AG10803 (cell line): ENCODE results near the gene RASAL2.
"Not testable (repeated sequence)": the region's sequence is repeated elsewhere in the genome, so short reads cannot be mapped to it uniquely, and the experiment has no call there.

Experiments
- DNase-seq: peaks from one replicate; pipeline ENCODE4 v3.0.0; 2010; ENCODE audit warnings: low read depth
- H3K4me3 ChIP-seq: 2 replicates; pipeline ENCODE4 v1.5.1; 2011; ENCODE audit warnings: mild to moderate bottlenecking, low read length, control low read depth
- CTCF ChIP-seq: conservative IDR thresholded peaks from 2 replicates; pipeline ENCODE4 v1.5.1; 2011; ENCODE audit warnings: mild to moderate bottlenecking, low read length, control low read depth, inconsistent platforms

The RASAL2 gene

GRCh38 chr1:178196631-178197030 lies 102.7 kb downstream of the RASAL2 start:
- no peak for DNase-seq
- no peak for TF ChIP-seq CTCF
- no peak overlapping the region for H3K4me3 ChIP-seq

DNA sequence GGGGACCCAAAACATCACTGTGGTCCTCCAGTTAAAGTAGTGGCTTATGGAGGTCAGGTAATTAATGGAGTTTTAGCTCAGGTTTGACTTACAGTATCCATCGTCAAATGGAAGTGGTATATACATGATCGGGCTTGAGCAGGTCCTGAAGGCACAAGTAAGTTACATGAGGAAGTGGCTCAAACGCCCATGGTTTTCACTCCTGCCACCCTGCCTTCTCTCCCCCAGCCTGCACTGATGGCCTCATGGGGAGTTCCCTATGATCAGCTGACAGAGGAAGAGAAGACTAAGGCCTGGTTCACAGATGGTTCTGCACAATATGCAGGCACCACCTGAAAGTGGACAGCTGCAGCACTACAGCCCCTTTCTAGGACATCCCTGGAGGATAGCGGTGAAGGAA lies 108.2 kb downstream of the RASAL2 start:
- DNase-seq, H3K4me3 ChIP-seq: not testable (repeated sequence)

DNA sequence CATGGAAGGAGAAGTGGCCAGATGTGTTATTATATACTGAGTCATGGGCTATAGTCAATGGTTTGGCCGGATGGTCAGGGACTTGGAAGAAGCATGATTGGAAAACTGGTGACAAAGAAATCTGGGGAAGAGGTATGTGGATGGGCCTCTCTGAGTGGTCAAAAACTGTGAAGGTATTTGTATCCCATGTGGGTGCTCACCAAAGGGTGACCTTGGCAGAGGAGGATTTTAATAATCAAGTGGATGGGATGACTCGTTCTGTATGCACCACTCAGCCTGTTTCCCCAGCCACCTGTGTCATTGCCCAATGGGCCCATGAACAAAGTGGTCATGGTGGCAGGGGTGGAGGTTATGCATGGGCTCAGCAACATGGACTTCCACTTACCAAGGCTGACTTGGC lies 108.6 kb downstream of the RASAL2 start:
- DNase-seq, H3K4me3 ChIP-seq: not testable (repeated sequence)

GRCh38 chr1:178208269-178208856 lies 114.5 kb downstream of the RASAL2 start:
- not testable (repeated sequence) for H3K4me3 ChIP-seq, DNase-seq

GRCh38 chr1:178209935-178210334 lies 116.0 kb downstream of the RASAL2 start:
- no peak overlapping the region for H3K4me3 ChIP-seq
- DNase-seq: no peak
- no peak for TF ChIP-seq CTCF

DNA sequence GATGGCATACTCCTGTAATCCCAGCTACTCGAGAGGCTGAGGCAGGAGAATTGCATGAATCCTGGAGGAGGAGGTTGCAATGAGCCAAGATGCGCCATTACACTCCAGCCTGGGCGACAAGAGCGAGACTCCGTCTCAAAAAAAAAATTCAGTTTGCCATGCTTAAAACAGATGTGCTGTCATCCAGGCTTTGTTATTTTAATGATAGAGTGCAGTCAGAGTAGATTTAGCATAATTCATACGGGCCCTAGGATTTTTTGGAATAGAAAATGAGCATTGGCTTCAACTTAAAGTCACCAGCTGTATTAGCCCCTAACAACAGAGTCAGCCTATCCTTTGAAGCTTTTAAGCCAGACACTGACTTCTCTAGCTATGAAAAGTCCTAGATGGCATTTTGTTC lies 124.6 kb downstream of the RASAL2 start:
- H3K4me3 ChIP-seq: no peak overlapping the region
- DNase-seq: no peak
- no peak for TF ChIP-seq CTCF

- no peak for DNase-seq
- no peak overlapping the region for H3K4me3 ChIP-seq
- no peak for TF ChIP-seq CTCF
These were observed 126.2 kb downstream of the RASAL2 start for GRCh38 chr1:178220094-178220493.

DNA sequence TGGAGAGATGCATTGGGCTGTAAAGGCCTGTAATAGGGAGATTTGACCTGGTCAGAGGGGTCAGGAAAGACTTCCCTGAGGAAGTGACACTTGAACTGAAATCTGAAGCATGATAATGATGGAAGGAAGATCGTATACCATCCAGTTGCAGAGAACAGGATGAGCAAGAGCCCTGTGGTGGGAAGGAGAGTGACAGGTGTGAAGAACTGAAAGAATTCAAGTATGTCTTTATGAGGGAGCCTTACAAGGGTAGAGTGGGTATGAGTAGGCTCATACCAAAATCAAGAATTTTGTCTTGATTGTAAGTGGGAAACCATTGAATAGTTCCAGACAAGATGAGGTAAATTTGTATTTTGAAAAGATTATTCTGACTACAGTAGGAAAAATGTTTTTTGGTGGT lies 129.4 kb downstream of the RASAL2 start:
- no peak for TF ChIP-seq CTCF
- no peak for DNase-seq

DNA sequence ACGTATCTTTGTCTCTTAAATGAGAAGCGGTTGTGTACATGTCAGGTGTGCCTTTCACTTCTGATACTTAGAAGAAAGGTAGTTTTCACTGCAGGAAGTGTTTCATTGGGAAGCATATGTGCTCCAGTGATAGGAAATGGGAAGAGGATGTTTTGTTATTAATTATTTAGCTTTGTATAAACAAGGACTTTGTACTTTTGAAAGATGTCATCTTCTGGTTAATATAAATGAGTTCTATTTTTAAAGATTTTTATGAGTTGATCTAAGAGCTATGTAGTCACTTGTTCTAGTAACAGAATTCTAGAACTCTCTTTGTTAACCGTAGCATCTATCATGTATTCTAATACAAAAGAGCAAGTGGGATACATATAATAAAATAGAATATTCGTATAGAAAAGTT lies 130.5 kb downstream of the RASAL2 start:
- H3K4me3 ChIP-seq: no peak overlapping the region
- no peak for TF ChIP-seq CTCF
- DNase-seq: no peak

More for the DNA sequence above, 129.4 kb downstream of the RASAL2 start:
- H3K4me3 ChIP-seq: no peak overlapping the region
